K562 (cell line): Measurements from ENCODE around the gene LRP4. TPM values are rescaled to one million over a fixed set of nuclear protein-coding genes. Genes with fewer than 3 reads are reported as not detected.

ENCODE experiments used
- CCNT2 ChIP-seq: IDR thresholded peaks from 2 replicates; pipeline ENCODE4 v1.6.1; 2011; ENCODE audit warnings: borderline replicate concordance, low read depth, mild to moderate bottlenecking, moderate library complexity, mixed read lengths, low read length; ENCODE audit not compliant: insufficient read length; ENCODE audit errors: extremely low read depth
- CGGBP1 ChIP-seq: fragments of 250-450 bp; sonication (Bioruptor Pico); IDR thresholded peaks from 2 replicates; pipeline ENCODE4 v1.9.0; 2021; ENCODE audit warnings: mild to moderate bottlenecking
- CREM ChIP-seq: IDR thresholded peaks from 2 replicates; pipeline ENCODE4 v1.6.1; 2014; ENCODE audit warnings: antibody characterized with exemption, low read depth
- CSDE1 ChIP-seq, 2 experiments: fragments of 450-650 bp; IDR thresholded peaks; 2 replicates each; pipeline ENCODE4 v1.6.1; 2016; ENCODE audit warnings: mild to moderate bottlenecking in 1 of 2
- EZH2 ChIP-seq: IDR thresholded peaks from 2 replicates; pipeline ENCODE4 v1.6.1; 2012; ENCODE audit warnings: low read depth, mild to moderate bottlenecking, inconsistent platforms, low read length, borderline replicate concordance
- HNRNPLL ChIP-seq: fragments of 200-400 bp; formaldehyde crosslinking; IDR thresholded peaks from 2 replicates; pipeline ENCODE4 v1.6.1; 2017; ENCODE audit warnings: low read length, low read depth, mild to moderate bottlenecking; ENCODE audit not compliant: poor library complexity, severe bottlenecking
- JUND ChIP-seq, 2 experiments: IDR thresholded peaks; 2 replicates in 1 of 2; 3 replicates in 1 of 2; pipeline ENCODE4 v1.6.1; 2011; ENCODE audit warnings: borderline replicate concordance in 2 of 2, low read depth in 2 of 2, low read length in 2 of 2, improper control_type of control experiment in 1 of 2, missing biosample characterization in 1 of 2, missing genetic modification characterization in 1 of 2, missing genetic modification reagents in 1 of 2
- KDM2B ChIP-seq: fragments of 250-450 bp; sonication (Bioruptor Pico); IDR thresholded peaks from 2 replicates; pipeline ENCODE4 v1.8.0; 2021; ENCODE audit warnings: mild to moderate bottlenecking, moderate library complexity
- KLF16 ChIP-seq: IDR thresholded peaks from 2 replicates; pipeline ENCODE4 v1.6.1; 2016; ENCODE audit warnings: antibody characterized with exemption
- MITF ChIP-seq: IDR thresholded peaks from 2 replicates; pipeline ENCODE4 v1.6.1; 2014; ENCODE audit warnings: antibody characterized with exemption
- MTA1 ChIP-seq: fragments of 450-650 bp; IDR thresholded peaks from 2 replicates; pipeline ENCODE4 v1.6.1; 2017; ENCODE audit warnings: borderline replicate concordance
- MTA2 ChIP-seq: fragments of 450-650 bp; IDR thresholded peaks from 2 replicates; pipeline ENCODE4 v1.6.1; 2016; ENCODE audit warnings: low read depth
- MXD1 ChIP-seq: fragments of 250-450 bp; sonication (Bioruptor Pico); IDR thresholded peaks from 2 replicates; pipeline ENCODE4 v1.8.0; 2021; ENCODE audit warnings: borderline replicate concordance, mild to moderate bottlenecking, moderate library complexity; ENCODE audit not compliant: poor library complexity, severe bottlenecking
- NCOR1 ChIP-seq: fragments of 450-650 bp; IDR thresholded peaks from 2 replicates; pipeline ENCODE4 v1.6.1; 2016; ENCODE audit warnings: mild to moderate bottlenecking, moderate library complexity
- NFE2L1 ChIP-seq: fragments of 450-650 bp; IDR thresholded peaks from 2 replicates; pipeline ENCODE4 v1.6.1; 2016; ENCODE audit warnings: missing genetic modification characterization, low read depth, mild to moderate bottlenecking, missing compliant biosample characterization, moderate library complexity, borderline replicate concordance
- PTRF ChIP-seq: fragments of 450-650 bp; IDR thresholded peaks from 2 replicates; pipeline ENCODE4 v1.6.1; 2016; ENCODE audit warnings: mild to moderate bottlenecking, missing genetic modification characterization, missing compliant biosample characterization
- RBM25 ChIP-seq: fragments of 200-400 bp; formaldehyde crosslinking; IDR thresholded peaks from 2 replicates; pipeline ENCODE4 v1.6.1; 2018; ENCODE audit warnings: low read length, low read depth, moderate library complexity; ENCODE audit not compliant: severe bottlenecking
- TCF7L2 ChIP-seq: fragments of 150-350 bp; IDR thresholded peaks from 2 replicates; pipeline ENCODE4 v1.6.1; 2016; ENCODE audit warnings: low read depth, mild to moderate bottlenecking, low read length, moderate library complexity
- TEAD1 ChIP-seq, 2 experiments: fragments of 450-650 bp in 1 of 2; sonication (generic) in 1 of 2; formaldehyde crosslinking; IDR thresholded peaks; 2 replicates each; pipeline versions ENCODE4 v1.4.0 to v1.8.0; 2020 to 2022; ENCODE audit warnings: mild to moderate bottlenecking in 2 of 2, missing genetic modification reagents in 1 of 2
- ZNF133 ChIP-seq: fragments of 250-450 bp; sonication (Bioruptor Pico); IDR thresholded peaks from 2 replicates; pipeline ENCODE4 v1.4.0; 2020; ENCODE audit warnings: mild to moderate bottlenecking
- ZNF143 ChIP-seq: sonication (generic); formaldehyde crosslinking; IDR thresholded peaks from 2 replicates; pipeline ENCODE4 v1.9.0; 2022; ENCODE audit warnings: mild to moderate bottlenecking, missing genetic modification reagents
- ZNF277 ChIP-seq: fragments of 250-450 bp; sonication (Bioruptor Pico); IDR thresholded peaks from 2 replicates; pipeline ENCODE4 v1.8.0; 2022; ENCODE audit warnings: inconsistent platforms, mild to moderate bottlenecking, moderate library complexity, borderline replicate concordance
- ZSCAN29 ChIP-seq: fragments of 450-650 bp; IDR thresholded peaks from 2 replicates; pipeline ENCODE4 v1.6.1; 2017
- polyA plus RNA-seq, 8 experiments: library from polyadenylated mRNA; depleted of rRNA in 4 of 8; stranded (reverse) in 5 of 8; unstranded in 3 of 8; fragments of >200 nt; fragmentation: Nextera tagmentation in 2 of 8; fragmentation: Illumina TruSeq in 1 of 8; extraction: Ambion mirVana in 2 of 8; extraction: Trizol in 1 of 8; gene quantifications; 2 replicates each; pipeline versions ENCODE4 v1.2.1 to v1.2.3, GENCODE V29; 2011 to 2014; ENCODE audit warnings: inconsistent platforms in 1 of 8, missing spikeins in 1 of 8
- total RNA-seq, 7 experiments: library from RNA; depleted of rRNA in 6 of 7; stranded (reverse); fragments of >200 nt in 6 of 7; fragmentation: Illumina TruSeq in 2 of 7; extraction: Trizol in 2 of 7; gene quantifications; 2 replicates each; pipeline versions ENCODE4 v1.2.1 to v1.2.3, GENCODE V29; 2011 to 2021; ENCODE audit warnings: low replicate concordance in 1 of 7
- TF ChIP-seq, protein P1 (sequence below): fragments of 250-450 bp; sonication (Bioruptor Pico); IDR thresholded peaks from 2 replicates; pipeline ENCODE4 v1.8.0; 2021; ENCODE audit warnings: mild to moderate bottlenecking, moderate library complexity

The LRP4 gene
- total and polyA plus RNA-seq, 9 of the 15 experiments (the other 6 are each of a cell fraction or from before 2014, with no cell fraction given), result 0.04 to 0.54 (median 0.10) TPM

DNA sequence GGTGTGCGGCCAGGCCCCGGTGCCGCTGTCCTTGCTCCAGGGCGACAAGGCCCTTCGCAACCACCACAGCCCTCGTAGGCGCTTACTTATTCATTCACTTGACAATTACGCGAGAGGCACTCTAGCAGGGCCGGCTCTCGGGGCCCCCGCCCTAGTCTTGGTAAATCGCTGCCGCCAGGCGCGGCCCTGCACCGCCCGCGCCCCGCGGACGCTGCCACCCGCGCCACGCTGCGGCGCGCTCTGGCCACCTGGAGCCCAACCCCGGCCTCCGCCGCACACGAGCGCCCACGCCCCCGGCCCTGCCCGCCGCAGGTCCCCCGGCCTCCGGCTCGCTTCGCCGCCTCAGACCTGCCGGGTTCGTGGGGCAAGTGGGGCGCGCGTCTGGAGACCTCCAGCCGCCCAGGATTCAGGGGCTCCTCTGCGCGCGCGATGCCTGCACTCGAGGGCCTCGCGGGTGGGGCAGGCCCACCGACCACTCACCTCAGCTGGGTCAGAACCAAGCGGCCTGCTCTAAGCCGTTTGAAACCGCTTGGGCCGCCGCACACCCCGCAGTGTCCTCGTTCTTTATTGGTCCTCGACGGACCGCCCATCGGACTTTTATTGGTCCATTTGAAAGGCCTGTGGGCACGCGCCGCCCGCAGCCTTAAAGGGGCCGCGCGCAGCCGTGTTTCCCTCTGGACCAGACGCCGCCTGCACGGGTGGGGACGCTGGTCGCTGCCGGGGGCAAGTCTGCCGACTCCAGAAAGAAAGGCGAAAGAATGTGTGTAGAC is 72.4 kb downstream of the LRP4 start, which contains the start of gene CKAP5 (continued):
- TF ChIP-seq PTRF (tag), result no peak
- peak in 1 of 2 experiments; percentile 81; a peak in 2 of 4 replicates for TF ChIP-seq TEAD1 (CRISPR knock-in tag; IDR thresholded peaks at IDR 0.05)
- TF ChIP-seq MXD1, result no peak
- peak; percentile 33; the same call in 1 of the 2 replicates for TF ChIP-seq KDM2B (CRISPR knock-in tag)
- no peak for TF ChIP-seq ZSCAN29
- TF ChIP-seq HNRNPLL, result no peak
- TF ChIP-seq CCNT2, result peak; percentile 60
- TF ChIP-seq, protein P1, sequence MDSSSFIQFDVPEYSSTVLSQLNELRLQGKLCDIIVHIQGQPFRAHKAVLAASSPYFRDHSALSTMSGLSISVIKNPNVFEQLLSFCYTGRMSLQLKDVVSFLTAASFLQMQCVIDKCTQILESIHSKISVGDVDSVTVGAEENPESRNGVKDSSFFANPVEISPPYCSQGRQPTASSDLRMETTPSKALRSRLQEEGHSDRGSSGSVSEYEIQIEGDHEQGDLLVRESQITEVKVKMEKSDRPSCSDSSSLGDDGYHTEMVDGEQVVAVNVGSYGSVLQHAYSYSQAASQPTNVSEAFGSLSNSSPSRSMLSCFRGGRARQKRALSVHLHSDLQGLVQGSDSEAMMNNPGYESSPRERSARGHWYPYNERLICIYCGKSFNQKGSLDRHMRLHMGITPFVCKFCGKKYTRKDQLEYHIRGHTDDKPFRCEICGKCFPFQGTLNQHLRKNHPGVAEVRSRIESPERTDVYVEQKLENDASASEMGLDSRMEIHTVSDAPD (CRISPR knock-in tag), result no peak
- TF ChIP-seq TCF7L2, result no peak
- TF ChIP-seq RBM25, result peak; percentile 99
- TF ChIP-seq EZH2, result no peak
- no peak for TF ChIP-seq MTA2
- TF ChIP-seq KLF16, result no peak
- peak; percentile 67 for TF ChIP-seq CREM
- no peak for TF ChIP-seq NFE2L1 (tag)
- peak; percentile 23; the same call in 1 of the 2 replicates for TF ChIP-seq NCOR1
- no peak for TF ChIP-seq CSDE1 (IDR thresholded peaks at IDR 0.05)
- no peak for TF ChIP-seq MTA1
- no peak for TF ChIP-seq CGGBP1 (CRISPR knock-in tag)
- TF ChIP-seq ZNF277 (CRISPR knock-in tag), result no peak
- no peak for TF ChIP-seq ZNF143 (CRISPR knock-in tag)
- TF ChIP-seq JUND (IDR thresholded peaks at IDR 0.05; ENCODE audit: borderline replicate concordance, low read depth, low read length), result no peak
- TF ChIP-seq JUND (tag; IDR thresholded peaks at IDR 0.05; ENCODE audit: borderline replicate concordance, low read depth, low read length), result no peak; the same call in 2 of the 3 replicates
- TF ChIP-seq MITF, result no peak
- TF ChIP-seq ZNF133, result no peak
